HCEC 1CT (cell line): Measurements from ENCODE around the gene CADPS2.
"Not testable (repeated sequence)": the region's sequence is repeated elsewhere in the genome, so short reads cannot be mapped to it uniquely, and the experiment has no call there.

Experiments
- DNase-seq: peaks from one replicate; pipeline ENCODE4 v3.0.0-alpha.2; 2017

CADPS2 gene

GRCh38 chr7:122304996-122305421, 581.3 kb downstream of the CADPS2 start:
- no peak for DNase-seq

- DNase-seq, result no peak
Observed at GRCh38 chr7:122304319-122304975, 581.8 kb downstream of the CADPS2 start, which contains the start of gene FEZF1. TSS of gene FEZF1 (minus strand) at chr7:122304750. CDS start at chr7:122304437, 313 bp downstream.

GRCh38 chr7:122303531-122304318, 582.5 kb downstream of the CADPS2 start:
- DNase-seq, result no peak

- no peak for DNase-seq
Observed at GRCh38 chr7:122302761-122303530, 583.3 kb downstream of the CADPS2 start.

GRCh38 chr7:122301858-122302760, 584.2 kb downstream of the CADPS2 start:
- no peak for DNase-seq

GRCh38 chr7:122300956-122301833, 585.1 kb downstream of the CADPS2 start:
- DNase-seq, result no peak

- no peak for DNase-seq
Observed at GRCh38 chr7:122300211-122300932, 585.9 kb downstream of the CADPS2 start.

GRCh38 chr7:122299624-122300210, 586.5 kb downstream of the CADPS2 start:
- DNase-seq, result no peak

- no peak for DNase-seq
Observed at GRCh38 chr7:122298618-122299017, 587.6 kb downstream of the CADPS2 start.

- DNase-seq, result no peak
Observed at GRCh38 chr7:122298131-122298530, 588.1 kb downstream of the CADPS2 start.

- DNase-seq, result no peak
Observed at GRCh38 chr7:122291189-122291588, 595.1 kb downstream of the CADPS2 start.

- DNase-seq, result no peak
Observed at GRCh38 chr7:122290476-122290875, 595.8 kb downstream of the CADPS2 start.

GRCh38 chr7:122289426-122289825, 596.8 kb downstream of the CADPS2 start:
- no peak for DNase-seq

- DNase-seq, result not testable (repeated sequence)
Observed at GRCh38 chr7:122284608-122285007, 601.7 kb downstream of the CADPS2 start.

GRCh38 chr7:122273117-122273516, 613.1 kb downstream of the CADPS2 start:
- DNase-seq, result no peak

GRCh38 chr7:122269241-122269640, 617.0 kb downstream of the CADPS2 start:
- DNase-seq, result no peak
